Ecto neural progenitor cell (in vitro differentiated cells): ENCODE data around the gene IQCN.

Experiments
- DNase-seq: peaks from one replicate; pipeline ENCODE4 v3.0.0-alpha.2; 2018; ENCODE audit warnings: low spot score

The IQCN gene

DNA sequence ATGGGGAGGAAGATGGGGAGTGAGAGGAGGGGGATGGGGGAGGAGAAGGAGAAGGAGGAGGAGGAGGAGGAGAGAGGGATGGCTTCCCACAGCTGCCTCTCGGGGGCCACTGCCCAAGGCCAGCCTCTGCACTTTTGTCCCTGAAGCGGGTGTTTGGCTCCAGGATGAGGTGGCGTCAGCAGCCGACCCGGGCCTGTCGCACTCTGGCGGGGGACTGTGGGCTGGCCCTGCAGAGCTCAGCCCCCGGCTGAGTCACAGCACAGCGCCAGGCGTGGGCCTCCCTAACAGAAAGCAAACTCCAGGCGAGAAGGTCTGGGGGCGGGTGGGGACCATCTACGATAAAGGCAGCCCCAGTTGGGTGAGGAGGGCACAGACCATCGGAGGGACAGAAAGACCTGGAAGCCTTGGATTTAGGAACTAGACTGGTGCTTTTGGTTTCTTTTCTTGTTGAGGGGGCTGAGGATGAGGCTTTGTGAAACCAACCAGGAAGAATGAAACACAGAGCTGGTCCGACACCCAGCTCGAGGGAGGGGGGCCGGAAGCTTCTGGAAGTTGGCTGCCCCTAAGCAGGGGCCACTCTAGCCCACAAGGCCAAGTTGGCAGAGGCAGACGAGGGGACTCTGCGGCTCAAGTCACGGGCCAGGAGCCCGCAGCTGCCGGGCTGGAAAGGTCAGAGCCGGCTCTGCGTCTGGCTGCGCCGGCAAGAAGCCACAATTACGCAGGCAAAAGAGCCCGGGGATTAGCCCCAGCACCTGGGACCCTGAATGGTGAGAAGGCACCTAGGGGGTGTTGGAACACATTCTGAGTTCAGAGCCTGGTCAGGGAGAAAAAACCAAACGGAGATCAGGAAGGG lies 30.4 kb upstream of the IQCN start:
- DNase-seq: peak; percentile 77

DNA sequence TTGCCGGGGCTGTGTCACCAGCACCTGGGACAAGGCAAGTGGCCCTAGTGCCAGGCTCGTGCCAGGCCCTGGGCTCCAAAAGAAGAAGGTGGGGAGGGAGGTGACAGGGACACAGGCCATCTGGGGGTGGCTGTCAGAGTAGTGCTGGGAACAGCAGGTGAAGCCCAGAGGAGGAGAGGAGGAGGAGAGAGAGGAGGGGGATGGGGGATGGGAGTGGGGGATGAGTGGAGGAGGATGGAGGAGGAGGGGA lies 29.9 kb upstream of the IQCN start:
- no peak for DNase-seq

DNA sequence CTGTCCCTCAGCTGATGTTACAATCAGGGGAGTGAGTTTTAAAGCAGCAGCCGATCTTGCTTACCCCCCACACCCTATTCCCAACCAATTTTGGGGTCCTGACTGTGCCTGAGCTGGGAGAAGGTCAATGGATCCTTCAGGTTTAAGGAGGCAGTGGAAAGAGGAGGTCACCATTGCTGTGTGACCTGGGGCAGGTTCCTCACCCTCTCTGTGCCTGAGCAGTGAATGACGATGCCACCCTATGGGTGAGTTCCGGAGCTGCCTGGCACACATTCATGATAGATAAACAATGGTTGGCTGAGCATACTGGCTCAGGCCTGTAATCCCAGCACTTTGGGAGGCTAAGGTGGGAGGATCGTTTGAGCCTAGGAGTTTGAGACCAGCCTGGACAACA lies 27.5 kb upstream of the IQCN start:
- DNase-seq: no peak

DNA sequence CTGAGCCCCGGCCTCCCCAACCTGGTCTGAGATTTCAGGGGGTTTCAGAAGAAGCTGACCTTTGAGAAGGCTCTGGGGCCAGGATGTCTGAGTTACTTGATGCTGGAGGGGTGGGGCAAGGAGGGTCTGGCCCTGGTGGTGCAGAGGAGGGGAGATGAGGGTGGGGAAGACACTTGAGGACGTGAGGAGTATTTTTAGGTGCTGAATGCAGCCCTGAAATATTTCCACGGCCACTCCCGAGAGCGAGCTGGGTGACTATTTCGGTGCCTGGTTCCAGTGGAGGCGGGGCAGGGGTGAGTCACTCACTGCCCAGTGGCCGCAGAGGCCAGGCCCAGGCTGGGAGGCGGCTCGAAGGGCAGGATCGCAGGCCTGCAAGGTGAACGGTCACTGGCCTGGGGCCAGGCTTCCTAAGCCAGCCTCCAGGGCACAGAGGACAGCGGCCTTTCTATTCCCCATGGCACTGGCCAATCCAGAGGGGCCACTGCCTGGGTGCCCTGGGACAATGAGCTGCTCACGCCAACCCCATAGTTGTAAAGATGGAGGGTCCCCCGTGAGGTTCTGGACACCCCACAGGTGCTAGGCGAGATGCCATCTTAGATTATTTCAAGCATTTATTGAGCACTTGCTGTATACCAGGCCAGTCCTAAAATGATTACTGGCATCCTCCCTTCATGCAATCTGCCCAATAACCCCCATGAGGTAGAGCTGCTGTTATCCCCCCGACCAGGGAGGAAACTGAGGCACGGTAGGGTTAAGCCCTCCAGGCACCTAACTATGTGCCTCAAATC lies 26.9 kb upstream of the IQCN start:
- DNase-seq: no peak

DNA sequence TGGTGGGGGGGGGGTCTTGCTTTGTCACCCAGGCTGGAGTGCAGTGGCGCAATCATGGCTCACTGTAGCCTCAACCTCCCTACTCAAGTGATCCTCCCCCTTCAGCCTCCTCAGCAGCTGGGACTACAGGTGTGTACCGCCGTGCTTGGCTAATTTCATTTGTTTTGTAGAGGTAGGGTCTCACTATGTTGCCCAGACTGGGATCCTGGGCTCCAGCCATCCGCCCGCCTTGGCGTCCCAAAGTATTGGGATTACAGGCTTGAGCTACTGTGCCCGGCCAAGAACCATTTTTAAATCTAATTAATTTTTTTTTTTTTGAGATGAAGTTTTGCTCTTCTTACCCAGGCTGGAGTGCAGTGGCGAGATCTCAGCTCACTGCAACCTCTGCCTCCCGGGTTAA lies 25.4 kb upstream of the IQCN start:
- no peak for DNase-seq

DNA sequence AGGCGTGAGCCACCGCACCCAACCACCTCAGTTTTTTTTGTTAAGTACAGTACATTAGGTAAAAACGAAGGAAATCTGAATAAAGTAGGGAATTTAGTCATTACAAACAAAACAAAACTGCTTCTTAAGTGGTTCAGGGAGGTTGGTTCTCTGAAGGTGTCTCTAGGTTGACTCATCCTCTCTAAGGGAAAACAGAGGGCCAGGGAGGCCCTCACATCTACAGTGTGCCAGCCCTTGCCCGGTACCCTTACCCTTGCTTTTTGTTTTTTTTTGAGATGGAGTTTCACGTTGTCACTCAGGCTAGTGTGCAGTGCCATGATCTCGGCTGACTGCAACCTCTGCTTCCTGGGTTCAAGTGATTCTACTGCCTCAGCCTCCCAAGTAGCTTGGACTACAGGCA lies 24.3 kb upstream of the IQCN start:
- no peak for DNase-seq

DNA sequence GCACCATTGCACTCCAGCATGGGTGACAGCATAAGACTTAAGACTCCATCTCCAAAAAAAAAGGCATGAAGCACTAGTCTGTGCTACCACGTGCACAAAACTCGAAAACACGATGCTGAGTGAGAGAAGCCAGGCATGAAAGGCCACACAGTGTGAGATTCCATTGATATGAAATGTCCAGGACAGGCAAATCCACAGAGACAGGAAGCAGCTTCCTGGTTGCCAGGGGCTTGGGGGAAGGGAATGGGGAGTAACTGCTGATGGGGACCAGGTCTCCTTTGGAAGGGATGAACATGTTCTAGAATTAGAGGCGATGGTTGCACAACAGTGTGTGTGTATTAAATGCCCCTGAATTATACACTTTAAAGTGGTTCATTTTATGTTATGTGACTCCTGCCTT lies 23.1 kb upstream of the IQCN start:
- DNase-seq: no peak

DNA sequence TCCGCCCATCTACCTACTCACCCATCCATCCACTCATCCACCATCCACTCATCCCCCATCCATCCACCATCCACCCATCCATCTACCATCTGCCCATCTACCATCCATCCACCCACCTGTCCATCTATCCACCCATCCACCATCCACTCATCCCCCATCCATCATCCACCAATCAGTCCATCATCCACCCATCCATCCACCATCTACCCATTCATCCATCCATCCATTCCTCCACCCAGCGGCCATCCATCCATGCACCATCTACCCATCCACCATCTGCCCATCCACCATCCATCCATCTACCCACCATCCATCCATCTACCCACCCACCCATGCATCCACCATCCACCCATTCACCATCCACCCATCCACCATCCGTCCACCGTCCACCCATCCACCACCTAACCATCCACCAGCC lies 20.8 kb upstream of the IQCN start:
- no peak for DNase-seq

DNA sequence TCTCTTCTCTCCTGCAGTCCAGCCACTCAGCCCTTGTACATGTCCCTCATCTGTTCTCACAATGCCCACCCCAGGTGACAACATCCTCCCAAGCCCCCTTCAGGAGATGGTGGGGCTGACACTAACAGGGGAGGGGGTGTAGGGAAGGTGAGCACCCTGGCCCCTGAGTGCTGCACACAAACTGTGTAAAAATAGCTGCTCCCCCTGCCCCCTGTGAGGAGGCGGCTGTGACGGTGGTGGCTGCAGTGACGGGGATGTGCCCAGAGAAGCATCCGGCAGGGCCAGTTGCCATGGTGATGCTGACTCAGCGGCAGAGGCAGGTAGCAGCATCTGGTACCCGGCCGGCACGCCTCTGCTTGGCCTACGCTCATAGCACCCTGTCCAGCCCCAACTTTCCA lies 20.2 kb upstream of the IQCN start:
- DNase-seq: no peak

DNA sequence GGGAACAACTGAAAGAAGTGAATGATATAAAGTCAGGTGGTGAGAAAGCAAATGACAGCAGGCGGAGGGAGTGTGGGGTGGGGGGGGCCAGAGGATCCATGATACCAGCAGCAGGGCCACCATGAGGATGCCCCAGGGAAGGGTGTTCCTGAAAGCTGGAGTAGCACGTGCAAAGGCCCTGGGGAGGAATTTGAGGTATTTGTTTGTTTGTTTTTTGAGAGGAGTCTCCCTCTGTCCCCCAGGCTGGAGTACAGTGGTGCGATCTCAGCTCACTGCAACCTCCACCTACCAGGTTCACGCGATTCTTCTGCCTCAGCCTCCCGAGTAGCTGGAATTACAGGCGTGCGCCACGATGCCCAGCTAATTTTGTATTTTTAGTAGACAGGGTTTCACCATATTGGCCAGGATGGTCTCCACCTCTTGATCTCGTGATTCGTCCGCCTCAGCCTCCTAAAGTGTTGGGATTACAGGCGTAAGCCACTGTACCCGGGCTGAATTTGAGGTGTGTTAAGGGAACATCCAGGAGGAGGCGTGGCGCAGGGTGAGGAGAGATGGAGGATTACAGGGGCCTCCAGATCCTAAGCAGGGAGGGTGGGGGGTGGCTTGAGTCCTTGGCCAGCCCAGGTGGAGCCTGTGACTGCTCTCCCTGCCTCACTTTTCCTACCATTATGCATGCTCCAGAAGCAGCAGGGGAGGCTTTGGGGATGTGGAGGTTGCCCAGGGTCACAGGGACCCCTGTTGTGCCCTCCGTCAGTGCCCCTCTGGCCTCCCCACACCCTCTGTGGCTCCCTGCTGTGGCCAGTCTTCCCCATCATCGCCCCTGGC lies 19.6 kb upstream of the IQCN start:
- DNase-seq: no peak

DNA sequence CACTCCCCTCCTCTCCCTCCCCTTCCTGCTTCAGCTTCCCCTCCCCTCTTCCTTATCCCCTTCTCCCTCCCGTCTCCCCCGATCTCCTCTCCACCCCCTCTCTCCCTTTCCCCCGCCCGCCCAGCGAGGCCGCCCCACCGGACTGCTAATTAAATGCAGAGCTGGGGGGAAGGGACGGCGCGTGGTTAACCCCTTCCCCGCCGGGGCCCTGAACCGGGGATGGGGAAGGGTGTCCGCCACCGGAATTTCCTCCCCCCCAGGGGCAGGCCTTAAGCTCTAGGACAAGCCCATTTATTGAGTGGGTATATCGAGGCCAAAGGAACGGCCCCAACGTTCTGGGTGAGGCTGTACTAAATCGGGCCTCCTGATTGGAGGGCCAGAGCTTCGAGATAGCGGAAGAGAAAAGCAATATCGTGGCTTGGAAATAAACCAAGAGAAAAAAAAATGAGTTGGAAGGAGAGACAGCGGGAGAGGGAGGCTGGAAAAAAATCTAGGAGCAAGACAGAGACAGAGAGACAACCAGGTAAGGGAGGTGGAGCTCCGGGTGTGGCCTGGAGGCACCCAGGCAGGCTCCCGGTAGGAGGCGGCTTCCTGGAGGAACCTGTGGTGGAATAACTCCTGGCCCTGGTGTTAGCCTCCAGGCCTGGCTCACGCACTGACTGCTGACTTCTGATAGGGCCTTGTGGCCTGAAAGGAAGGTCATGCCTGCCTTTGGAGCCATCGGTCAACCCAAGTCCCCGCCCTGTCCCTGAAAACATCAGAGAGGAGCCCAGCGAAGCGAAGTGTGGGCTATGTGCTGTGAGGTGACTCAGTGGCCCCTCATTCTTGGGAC lies 18.8 kb upstream of the IQCN start:
- DNase-seq: peak; percentile 91

DNA sequence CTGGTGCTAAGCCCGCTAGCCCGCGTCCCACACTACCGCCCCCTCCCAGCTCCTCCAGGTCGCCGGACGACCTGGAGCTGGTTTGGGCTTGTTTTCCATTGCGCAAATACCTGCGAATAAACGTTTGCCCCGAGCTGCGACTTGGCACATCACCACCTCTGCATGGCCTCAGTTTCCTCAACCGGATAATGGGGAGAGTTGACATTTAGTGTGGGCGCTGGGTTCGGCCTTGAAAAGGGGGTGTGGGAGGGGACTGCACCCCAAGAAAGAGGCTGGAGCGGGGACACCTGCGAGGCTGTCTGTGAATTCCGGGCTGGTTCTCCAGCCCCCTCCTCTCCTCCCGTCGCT lies 18.2 kb upstream of the IQCN start:
- DNase-seq: peak; percentile 73

DNA sequence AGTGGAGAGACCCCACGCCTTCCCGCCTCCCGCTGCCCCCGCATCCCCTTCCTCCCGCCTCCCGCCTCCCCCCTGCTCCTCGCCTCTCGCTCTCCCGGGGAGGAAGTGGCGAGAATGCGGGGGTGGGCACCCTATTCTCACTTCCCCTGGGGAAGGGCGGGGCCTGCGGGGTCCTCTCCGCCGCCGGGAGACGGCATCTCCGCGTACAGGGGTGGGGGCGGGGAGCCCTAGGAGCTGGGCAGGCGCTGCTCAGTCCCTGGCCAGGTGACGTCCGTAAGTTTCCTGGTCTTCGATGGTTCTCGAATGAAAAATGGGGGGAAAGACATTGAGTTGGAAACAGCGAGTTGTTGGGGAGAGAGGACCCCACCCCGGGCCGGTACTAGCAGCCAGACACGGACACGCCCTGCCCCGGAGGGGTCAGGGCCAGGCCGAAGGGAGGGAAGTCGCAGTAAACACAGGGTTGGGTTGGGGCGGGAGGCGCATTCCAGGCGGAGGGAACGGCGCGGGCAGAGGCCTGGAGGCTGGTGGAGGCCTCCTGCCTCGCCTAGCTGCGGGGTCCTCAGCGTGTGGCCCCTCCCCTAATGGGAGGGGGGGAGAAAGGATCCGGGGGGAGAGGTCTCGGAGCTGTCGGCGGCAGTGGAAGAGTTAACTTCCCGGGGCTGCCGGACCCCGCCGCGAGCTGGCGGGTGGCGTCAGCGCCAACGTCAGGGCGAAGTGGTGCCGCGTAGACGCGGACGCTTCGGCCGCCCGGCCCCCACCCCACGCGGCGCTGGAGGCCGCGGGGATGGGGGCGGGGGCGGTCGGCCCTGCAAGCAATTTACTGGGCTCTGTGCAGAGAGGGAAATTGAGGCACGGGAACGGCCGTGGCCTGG lies 17.6 kb upstream of the IQCN start:
- peak; percentile 84 for DNase-seq

DNA sequence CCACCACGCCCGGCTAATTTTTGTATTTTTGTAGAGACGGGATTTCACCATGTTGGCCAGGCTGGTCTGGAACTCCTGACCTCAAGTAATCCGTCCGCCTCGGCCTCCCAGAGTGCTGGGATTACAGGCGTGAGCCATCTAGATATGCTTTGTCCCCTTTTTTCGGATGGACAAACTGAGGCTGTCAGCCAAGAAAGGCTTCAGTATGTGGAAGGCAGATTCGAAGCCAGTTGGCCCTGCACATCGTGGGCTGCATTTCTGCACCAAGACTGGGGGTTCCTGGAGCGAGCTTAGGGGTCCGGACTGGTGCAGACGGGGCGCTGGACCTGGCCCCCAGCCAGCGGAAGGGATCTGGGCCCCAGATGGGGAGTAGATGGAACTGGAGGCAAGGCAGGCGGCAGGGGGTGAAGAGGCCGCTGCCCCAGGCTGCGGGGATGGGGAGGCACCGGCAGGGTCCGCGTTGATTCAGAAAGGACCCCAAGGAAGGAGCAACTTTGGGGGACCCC lies 16.8 kb upstream of the IQCN start:
- DNase-seq: no peak

DNA sequence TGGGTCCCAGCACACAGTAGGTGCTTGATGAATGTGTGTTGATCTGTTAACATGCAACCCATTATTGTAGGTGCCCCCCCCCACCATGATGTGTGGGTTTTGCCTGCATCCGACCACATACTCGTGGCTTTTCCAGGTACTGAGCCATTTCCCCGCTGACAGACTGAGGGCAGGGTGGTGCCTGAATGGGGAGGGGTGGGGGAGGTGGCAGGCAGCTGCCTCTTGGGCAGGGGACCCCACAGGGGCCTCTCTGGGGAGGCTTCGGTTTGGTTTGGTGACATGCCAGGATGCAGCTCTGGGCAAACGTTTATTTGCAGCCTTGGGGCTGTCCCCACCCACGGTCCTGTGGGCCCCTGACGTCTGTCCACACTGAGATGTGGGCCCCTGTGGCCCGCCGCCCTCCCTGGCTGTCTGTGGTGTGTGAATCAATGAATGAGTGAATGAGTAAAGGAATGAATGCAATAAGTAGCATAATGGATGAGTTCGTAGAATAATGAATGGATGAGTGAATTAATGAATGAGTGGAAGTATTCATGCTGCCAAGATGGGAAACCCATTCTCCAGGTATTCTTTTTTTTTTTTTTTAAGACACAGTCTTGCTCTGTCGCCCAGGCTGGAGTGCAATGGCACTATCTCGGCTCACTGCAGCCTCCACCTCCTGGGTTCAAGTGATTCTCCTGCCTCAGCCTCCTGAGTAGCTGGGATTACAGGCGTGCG lies 16.2 kb upstream of the IQCN start:
- DNase-seq: no peak

DNA sequence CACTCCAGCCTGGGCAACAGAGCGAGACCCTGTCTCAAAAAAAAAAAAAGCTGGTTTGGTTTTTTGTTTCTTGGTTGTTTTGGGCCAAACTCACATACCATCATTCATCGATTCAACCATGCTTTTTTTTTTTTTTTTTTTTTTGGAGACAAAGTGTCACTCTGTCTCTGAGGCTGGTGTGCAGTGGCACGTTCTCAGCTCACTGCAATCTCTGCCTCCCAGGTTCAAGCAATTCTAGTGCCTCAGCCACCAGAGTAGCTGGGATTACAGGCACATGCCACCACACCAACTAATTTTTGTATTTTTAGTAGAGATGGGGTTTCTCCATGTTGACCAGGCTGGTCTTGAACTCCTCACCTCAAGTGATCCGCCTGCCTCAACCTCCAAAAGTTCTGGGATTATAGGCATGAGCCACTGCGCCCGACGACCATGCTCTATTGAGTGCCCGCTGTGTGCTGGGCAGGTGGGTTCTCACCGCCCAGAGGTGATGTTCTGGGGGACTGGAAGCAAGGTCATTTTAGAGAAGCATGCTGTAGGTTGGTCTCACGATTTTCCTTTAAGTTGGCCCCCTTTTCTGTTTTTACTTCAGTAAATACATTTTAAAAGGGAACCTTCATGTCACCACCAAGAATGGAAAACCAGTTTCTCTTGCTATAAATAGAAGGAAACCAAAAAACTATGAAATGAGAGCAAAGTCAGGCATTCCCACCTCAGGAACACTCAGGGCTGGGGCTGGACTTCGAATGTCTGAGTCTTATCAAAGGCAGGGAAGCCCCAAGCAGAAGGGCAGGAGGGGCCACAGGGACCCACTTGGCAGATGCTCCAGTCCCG lies 15.4 kb upstream of the IQCN start:
- no peak for DNase-seq

DNA sequence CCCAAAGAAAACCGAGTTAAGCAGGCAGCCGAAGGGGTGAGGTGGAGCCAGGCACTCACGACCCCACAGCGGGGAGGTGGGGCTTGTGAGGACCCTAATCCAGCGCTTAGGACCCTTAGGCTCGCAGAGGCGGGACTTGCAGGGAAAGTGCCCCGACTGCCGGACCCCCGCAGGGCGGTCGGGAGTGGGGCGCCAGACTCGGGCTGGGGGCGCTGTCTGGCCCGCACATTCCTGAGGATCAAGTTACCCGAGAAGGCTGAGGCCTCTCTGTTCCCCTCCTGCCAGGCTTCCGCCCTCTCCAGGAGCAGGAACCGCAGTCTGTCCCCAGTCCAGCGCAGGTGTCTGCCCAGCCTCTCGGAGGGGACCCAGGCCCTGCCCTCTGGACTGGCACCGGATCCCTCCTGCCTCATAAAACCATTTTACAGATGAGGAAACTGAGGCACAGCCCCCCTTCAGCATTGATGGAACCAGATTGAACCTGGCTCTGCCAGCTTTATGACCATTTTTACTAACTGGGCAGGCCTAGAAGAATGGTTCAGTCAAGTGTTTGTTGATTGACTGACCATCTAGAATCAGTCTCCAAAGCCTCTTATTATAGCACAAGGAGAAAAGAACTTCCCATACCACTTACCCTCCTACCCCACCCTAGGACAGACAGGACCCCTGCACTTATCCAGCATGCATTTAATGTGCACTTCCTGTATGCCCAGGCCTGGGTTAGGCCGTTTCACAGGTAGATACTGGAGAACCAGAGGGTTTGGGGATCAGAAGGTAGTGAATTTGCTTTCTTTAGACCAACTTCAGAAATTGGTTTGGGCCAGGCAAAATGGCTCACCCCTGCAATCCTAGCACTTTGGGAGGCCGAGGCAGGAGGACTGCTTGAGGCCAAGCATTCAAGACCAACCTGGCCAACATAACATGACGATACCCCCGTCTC lies 13.9 kb upstream of the IQCN start:
- peak; percentile 85 for DNase-seq

DNA sequence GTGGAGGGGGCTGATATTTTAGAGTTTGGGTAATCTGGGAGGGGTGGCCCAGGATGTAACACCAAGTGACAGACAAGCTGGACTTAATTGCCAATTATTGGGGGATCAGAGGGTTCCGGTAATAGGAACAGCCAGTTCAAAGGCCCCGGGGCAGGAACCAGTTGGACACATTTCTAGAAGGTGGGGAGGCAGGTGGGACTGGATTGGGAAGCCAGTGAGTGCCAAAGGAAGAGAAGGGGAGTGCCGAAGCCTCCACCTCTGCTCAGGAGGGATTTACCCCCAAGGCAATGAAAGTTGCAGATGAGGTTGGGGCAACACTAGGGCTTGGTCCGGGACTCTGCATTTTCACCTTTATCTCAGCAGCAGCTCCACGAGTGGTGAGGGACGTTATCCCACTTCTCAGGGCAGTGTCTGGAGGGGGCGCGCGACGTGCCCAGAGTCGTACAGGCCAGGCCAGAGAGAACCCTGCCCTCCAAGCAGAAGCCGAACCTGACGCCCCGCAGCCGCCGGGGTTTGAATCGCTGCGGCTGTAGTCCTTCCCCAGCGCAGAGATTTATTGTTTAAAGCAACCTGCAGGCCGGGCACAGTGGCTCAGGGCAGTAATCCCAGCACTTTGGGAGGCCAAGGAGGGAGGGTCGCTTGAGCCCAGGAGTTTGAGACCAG lies 12.9 kb upstream of the IQCN start:
- peak; percentile 65 for DNase-seq
